Measurements from ENCODE around the gene GPC3.

GPC3 gene

DNA sequence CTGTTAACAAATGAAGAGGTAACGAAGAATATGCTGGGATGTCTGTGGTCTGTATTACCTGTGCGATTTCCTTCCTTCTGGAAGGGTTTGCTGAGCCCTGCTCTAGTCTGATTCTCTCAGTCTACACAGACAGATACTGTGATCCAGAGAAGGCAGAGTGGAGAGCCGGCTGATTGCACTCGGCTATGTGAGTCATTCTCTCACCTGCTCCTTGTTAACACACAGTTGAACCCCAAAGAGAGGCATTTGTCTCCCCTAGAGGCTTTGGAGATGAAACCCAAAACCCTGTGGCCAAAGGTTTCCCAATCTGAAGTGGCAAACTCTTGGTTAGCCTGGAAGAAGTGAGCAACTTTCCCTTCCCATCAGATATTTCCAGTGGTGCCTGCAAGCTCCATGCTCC, 492.0 kb downstream of the GPC3 start:
- H3K4me3 ChIP-seq (ENCODE audit: low read depth, low read length) = no peak overlapping the region
- TF ChIP-seq, protein P1, sequence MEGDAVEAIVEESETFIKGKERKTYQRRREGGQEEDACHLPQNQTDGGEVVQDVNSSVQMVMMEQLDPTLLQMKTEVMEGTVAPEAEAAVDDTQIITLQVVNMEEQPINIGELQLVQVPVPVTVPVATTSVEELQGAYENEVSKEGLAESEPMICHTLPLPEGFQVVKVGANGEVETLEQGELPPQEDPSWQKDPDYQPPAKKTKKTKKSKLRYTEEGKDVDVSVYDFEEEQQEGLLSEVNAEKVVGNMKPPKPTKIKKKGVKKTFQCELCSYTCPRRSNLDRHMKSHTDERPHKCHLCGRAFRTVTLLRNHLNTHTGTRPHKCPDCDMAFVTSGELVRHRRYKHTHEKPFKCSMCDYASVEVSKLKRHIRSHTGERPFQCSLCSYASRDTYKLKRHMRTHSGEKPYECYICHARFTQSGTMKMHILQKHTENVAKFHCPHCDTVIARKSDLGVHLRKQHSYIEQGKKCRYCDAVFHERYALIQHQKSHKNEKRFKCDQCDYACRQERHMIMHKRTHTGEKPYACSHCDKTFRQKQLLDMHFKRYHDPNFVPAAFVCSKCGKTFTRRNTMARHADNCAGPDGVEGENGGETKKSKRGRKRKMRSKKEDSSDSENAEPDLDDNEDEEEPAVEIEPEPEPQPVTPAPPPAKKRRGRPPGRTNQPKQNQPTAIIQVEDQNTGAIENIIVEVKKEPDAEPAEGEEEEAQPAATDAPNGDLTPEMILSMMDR (conservative IDR thresholded peaks at IDR 0.05; ENCODE audit: low read depth, low read length) = no peak
- DNase-seq (ENCODE audit: low read depth) = no peak

GRCh38 chrX:133490955-133491354, 494.4 kb downstream of the GPC3 start:
- TF ChIP-seq, protein P1 (conservative IDR thresholded peaks at IDR 0.05; ENCODE audit: low read depth, low read length) = no peak
- no peak overlapping the region for H3K4me3 ChIP-seq (ENCODE audit: low read depth, low read length)
- DNase-seq (ENCODE audit: low read depth) = no peak

Data from choroid plexus epithelial cell (primary cell).